Measurements from ENCODE around the gene ACOT8.

- TF ChIP-seq EZH2phosphoT487 (IDR thresholded peaks at IDR 0.05; ENCODE audit: insufficient read depth, low read depth) (no peak), EZH2 (IDR thresholded peaks at IDR 0.05; ENCODE audit: insufficient read depth, poor library complexity, severe bottlenecking) (no peak)
Measured at GRCh38 chr20:45813006-45813340, 44.2 kb downstream of the ACOT8 start.

All from GM23248 (cell line).